IPS-20b (cell line): Measurements from ENCODE around the gene TBCD.

ENCODE experiments used
- H3K27ac ChIP-seq: one replicate; pipeline ENCODE4 v1.5.1; 2013; ENCODE audit warnings: low read length
- H3K27me3 ChIP-seq: 2 replicates; pipeline ENCODE4 v1.6.1; 2013; ENCODE audit warnings: mild to moderate bottlenecking, low read length, inconsistent platforms; ENCODE audit not compliant: insufficient read depth
- H3K36me3 ChIP-seq: 2 replicates; pipeline ENCODE4 v1.6.1; 2013; ENCODE audit warnings: low read depth, mild to moderate bottlenecking, inconsistent platforms, low read length, moderate library complexity; ENCODE audit not compliant: insufficient read depth
- H3K4me1 ChIP-seq: 2 replicates; pipeline ENCODE4 v1.6.1; 2013; ENCODE audit warnings: mild to moderate bottlenecking, control low read depth, inconsistent platforms, low read length, moderate library complexity; ENCODE audit not compliant: insufficient read depth
- H3K4me3 ChIP-seq: 2 replicates; pipeline ENCODE4 v1.5.1; 2013; ENCODE audit warnings: mild to moderate bottlenecking, low read length, inconsistent platforms
- H3K9ac ChIP-seq: 2 replicates; pipeline ENCODE4 v1.6.1; 2013; ENCODE audit warnings: low read depth, mild to moderate bottlenecking, inconsistent platforms, low read length, moderate library complexity
- H3K9me3 ChIP-seq: 2 replicates; pipeline ENCODE4 v1.6.1; 2013; ENCODE audit warnings: mild to moderate bottlenecking, low read depth, low read length, inconsistent platforms; ENCODE audit not compliant: insufficient read depth

Gene TBCD

GRCh38 chr17:82905130-82905529 lies 153.3 kb downstream of the TBCD start:
- Histone ChIP-seq H3K4me3 (no peak overlapping the region), H3K9me3 (no peaks in the 10 kb centered on the region), H3K27ac (no peak overlapping the region), H3K27me3 (no peaks in the 10 kb centered on the region), H3K4me1 (no peaks in the 10 kb centered on the region), H3K36me3 (peaks cover 67% of the 10 kb centered on the region), H3K9ac (no peak overlapping the region)

DNA sequence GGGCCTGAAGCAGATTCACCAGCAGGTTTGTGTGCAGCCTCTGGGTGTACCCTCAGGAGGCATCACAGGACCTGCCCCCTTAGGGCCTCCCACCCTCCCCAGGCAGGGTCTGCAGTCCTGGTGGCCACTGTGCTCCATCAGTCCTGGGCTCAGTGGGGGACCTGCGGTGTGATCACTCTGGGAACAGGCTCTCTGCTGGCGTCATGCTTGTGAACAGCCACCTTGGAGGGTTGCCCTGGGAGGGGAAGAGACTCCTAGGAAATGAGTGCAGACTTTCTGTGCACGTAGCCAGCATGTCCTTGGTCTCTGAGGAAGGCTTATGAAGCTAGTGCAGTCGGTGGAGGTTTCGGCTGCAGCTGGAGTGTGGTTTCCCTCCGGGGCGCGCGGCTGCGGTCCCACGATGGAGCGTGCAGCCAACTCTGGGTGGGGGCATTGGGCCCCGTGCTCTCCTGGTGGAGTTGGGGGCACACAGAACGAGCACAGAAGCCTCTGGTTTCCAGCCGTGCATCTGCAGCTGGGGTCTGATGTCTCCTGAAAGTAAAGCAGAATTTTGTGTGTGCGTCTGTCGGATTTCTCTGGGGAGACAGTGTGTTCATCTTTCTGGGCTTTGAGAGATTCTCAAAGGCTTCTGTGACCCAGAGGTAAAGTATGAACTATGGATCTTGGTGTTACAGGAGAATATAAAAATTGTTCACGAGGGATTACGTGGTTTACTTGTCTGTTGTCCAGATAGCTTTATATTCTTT lies 156.1 kb downstream of the TBCD start:
- Histone ChIP-seq H3K9me3 (no peaks in the 10 kb centered on the region), H3K27ac (no peak overlapping the region), H3K4me1 (no peaks in the 10 kb centered on the region), H3K9ac (no peak overlapping the region), H3K36me3 (peaks cover 58% of the 10 kb centered on the region), H3K27me3 (no peaks in the 10 kb centered on the region), H3K4me3 (no peak overlapping the region)

DNA sequence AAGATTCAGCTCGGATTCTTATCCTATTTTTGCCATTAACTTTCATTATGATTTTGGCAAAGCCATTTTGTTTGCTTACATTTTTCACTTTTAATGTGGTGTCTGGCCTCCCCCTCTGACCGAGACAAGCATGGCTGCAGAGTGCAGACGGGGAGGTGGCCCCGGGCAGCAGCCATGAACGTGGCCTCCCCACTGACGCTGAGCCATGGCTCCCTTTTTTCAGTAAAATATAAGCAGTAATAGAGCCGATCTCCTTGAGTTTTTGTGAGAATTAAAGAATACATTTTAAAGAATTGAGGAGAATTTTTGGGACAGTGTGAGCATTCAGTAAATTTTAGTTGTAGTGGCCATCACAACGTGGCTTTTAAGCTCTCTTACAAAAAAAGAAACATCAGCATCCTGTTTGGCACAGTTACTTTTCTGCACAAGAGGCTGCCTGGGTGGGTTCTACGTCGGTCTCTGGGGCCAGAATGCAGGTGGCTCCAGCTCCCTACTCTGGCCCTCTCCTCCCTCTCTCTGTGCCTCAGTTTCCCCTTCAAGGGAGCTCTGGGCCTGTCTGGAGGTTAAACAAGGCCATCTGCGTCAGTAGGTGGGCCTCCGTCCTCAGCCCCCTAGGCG lies 156.8 kb downstream of the TBCD start:
- no peak overlapping the region for H3K9ac ChIP-seq
- H3K27me3 ChIP-seq = no peaks in the 10 kb centered on the region
- no peaks in the 10 kb centered on the region for H3K9me3 ChIP-seq
- no peak overlapping the region for H3K4me3 ChIP-seq
- H3K27ac ChIP-seq = no peak overlapping the region
- H3K4me1 ChIP-seq = no peaks in the 10 kb centered on the region
- H3K36me3 ChIP-seq = peaks cover 58% of the 10 kb centered on the region

GRCh38 chr17:82909322-82909904 lies 157.5 kb downstream of the TBCD start:
- no peak overlapping the region for H3K27ac ChIP-seq
- H3K9ac ChIP-seq = no peak overlapping the region
- H3K36me3 ChIP-seq = peaks cover 58% of the 10 kb centered on the region
- no peaks in the 10 kb centered on the region for H3K9me3 ChIP-seq
- H3K4me3 ChIP-seq = no peak overlapping the region
- H3K27me3 ChIP-seq = no peaks in the 10 kb centered on the region
- H3K4me1 ChIP-seq = no peaks in the 10 kb centered on the region

DNA sequence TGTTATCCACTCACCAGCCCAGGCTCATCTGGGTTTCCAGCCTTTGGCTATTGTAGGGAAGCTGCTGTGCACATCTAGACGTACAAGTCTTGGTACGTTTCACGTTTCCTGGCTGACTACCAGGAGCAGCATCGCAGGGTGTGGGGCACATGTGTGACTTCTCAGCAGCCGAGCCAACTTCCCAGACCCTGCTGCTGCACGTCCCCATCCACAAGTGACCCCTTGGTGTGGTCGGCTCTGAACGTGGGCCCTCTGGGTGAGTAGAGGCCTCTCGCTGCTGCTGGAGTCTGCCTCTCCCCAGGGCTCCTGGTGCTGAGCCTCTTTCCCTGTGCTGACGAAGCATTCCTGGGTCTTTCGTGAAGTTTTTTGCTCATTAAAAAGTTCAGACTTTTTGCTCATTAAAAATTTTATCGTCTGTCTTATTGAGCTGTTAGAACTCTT lies 158.2 kb downstream of the TBCD start:
- H3K4me1 ChIP-seq = no peaks in the 10 kb centered on the region
- peaks cover 58% of the 10 kb centered on the region for H3K36me3 ChIP-seq
- no peaks in the 10 kb centered on the region for H3K9me3 ChIP-seq
- H3K9ac ChIP-seq = no peak overlapping the region
- no peak overlapping the region for H3K27ac ChIP-seq
- H3K27me3 ChIP-seq = no peaks in the 10 kb centered on the region
- no peak overlapping the region for H3K4me3 ChIP-seq

DNA sequence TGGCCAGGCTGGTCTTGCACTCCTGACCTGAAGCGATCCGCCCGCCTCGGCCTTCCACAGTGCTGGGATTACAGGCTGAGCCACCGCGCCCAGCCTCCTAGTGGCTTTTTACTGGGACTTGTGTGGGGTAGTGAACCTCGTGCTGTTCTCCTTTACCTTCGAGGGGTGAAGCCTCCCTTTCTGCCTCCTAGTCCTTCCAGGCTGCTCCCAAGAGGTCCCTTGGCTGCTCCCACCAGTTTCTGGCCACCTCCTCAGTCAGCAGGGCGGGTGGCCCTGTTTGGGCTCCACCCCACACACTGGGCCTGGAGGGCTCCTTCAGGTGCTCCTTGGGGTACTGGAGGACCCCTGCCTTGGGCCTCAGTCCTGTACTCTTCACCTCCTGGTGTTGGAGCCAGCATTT lies 158.9 kb downstream of the TBCD start:
- Histone ChIP-seq H3K4me1 (no peaks in the 10 kb centered on the region), H3K9ac (no peak overlapping the region; the same call in 1 of the 2 replicates), H3K36me3 (peaks cover 64% of the 10 kb centered on the region)

DNA sequence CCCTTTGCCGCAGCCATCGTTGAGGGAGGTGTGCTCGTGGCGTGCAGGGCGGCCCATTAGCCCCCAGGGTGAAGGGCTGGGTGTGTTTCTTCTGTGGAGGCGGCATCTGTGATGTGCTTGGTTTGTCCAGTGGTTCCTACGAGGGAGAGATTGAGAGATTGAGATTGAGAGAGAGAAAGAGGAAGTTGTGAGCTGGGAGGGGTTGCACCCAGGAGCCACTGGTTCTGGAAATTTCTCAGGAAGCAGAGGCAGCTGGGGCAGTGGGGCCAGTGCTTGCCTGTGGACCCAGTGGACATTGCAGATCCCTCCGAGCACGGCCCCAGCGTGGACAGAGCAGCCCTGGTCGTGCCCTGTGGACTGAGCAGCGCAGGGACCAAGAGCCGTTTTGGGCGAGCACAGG lies 160.0 kb downstream of the TBCD start:
- H3K27me3 ChIP-seq = no peaks in the 10 kb centered on the region
- no peak overlapping the region for H3K9ac ChIP-seq
- H3K9me3 ChIP-seq = no peaks in the 10 kb centered on the region
- peaks cover 58% of the 10 kb centered on the region for H3K36me3 ChIP-seq
- H3K4me3 ChIP-seq = no peak overlapping the region
- H3K27ac ChIP-seq = no peak overlapping the region
- H3K4me1 ChIP-seq = no peaks in the 10 kb centered on the region

More for the DNA sequence above, 158.9 kb downstream of the TBCD start:
- Histone ChIP-seq H3K27ac (no peak overlapping the region), H3K9me3 (no peaks in the 10 kb centered on the region), H3K4me3 (no peak overlapping the region), H3K27me3 (no peaks in the 10 kb centered on the region)

DNA sequence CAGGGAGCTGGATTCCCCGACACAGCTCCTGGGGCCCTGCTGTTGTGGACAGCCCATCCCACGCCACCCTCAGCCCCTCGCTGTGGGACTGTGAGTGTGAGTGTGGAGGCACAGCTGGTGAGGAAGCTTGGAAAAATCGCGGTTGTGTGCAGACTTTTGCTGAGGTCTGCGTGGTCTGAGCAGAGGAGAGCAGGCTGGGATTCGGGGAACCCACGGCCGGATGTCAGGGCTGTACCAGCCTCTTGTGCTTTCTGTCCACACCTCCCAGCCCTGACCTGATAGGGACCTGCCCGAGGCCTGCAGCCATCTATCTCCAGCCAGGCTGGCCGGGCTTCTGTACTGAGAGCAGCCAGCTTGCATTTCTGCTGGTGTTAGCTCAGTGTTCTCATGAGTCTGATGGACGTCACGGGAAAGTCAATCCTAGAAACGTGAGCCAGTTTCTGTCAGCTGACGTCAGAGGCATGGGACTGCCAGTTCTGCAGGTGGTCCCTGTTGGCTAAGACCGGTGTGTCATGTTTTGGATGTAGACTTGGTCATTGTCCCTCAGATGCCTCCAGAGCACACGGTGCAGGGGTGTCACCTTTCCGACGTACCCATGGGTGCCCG lies 160.7 kb downstream of the TBCD start:
- no peak overlapping the region for H3K27ac ChIP-seq
- H3K4me3 ChIP-seq = no peak overlapping the region
- no peaks in the 10 kb centered on the region for H3K4me1 ChIP-seq
- no peaks in the 10 kb centered on the region for H3K9me3 ChIP-seq
- H3K36me3 ChIP-seq = peaks cover 50% of the 10 kb centered on the region
- no peak overlapping the region for H3K9ac ChIP-seq
- H3K27me3 ChIP-seq = no peaks in the 10 kb centered on the region

GRCh38 chr17:82913304-82914043 lies 161.6 kb downstream of the TBCD start:
- peaks cover 41% of the 10 kb centered on the region for H3K36me3 ChIP-seq
- no peak overlapping the region for H3K4me3 ChIP-seq
- H3K27ac ChIP-seq = no peak overlapping the region
- H3K9me3 ChIP-seq = no peaks in the 10 kb centered on the region
- H3K27me3 ChIP-seq = no peaks in the 10 kb centered on the region
- no peaks in the 10 kb centered on the region for H3K4me1 ChIP-seq
- no peak overlapping the region for H3K9ac ChIP-seq

DNA sequence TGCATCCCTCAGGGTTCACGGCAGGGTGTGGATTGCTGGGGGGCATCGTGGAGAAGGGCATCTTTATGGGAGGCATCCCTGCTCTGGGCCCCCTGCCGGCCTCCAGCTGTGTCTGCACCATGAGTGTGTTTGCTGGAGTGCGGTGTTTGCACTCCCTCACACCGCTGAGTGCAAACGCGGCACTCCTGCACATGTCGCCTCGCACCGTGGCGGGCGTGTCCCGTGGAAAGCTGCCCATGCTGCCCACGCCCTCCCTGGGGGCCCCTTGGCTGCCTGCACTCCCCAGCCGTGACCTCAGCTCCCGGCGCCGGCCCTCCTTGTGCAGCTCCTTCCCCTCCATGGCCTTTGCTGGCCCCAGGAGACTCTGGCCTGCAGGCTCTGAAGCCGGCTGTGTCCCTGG lies 162.5 kb downstream of the TBCD start:
- Histone ChIP-seq H3K9ac (no peak overlapping the region), H3K27me3 (no peaks in the 10 kb centered on the region), H3K4me1 (no peaks in the 10 kb centered on the region), H3K27ac (no peak overlapping the region), H3K4me3 (no peak overlapping the region), H3K36me3 (peaks cover 45% of the 10 kb centered on the region), H3K9me3 (no peaks in the 10 kb centered on the region)

- peaks cover 48% of the 10 kb centered on the region for H3K36me3 ChIP-seq
- H3K4me1 ChIP-seq = no peaks in the 10 kb centered on the region
Observed at GRCh38 chr17:82915010-82915756, 163.3 kb downstream of the TBCD start.

More at GRCh38 chr17:82915010-82915756, 163.3 kb downstream of the TBCD start:
- H3K27me3 ChIP-seq = no peaks in the 10 kb centered on the region
- no peak overlapping the region for H3K4me3 ChIP-seq
- H3K9me3 ChIP-seq = no peaks in the 10 kb centered on the region
- no peak overlapping the region for H3K9ac ChIP-seq
- no peak overlapping the region for H3K27ac ChIP-seq
